Measurements from ENCODE around the gene MYB.
A peak's percentile ranks its signal among the peaks of the same experiment; 100 is the strongest.

The MYB gene

DNA sequence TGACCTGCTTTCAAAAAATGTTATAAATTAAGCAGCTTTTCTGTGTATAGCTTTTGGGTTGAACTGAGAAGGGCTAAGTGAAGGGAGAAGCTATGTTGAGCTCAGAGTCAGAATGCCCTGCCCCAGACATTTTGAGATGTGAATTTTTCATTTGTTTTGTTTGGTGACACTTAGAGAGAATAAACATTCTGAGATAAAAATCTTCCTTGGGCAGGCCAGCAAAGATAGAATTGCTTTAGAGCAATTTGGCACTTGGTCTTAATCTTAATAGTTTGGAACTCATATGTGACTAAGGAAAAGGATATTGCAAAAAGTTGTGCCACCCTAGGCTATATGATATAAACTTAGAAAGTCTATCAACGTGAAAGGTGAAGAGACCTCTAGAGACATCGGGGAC, 30.2 kb downstream of the MYB start:
- Mint-ChIP-seq H3K27ac (peak overlapping the region; percentile 87), H3K4me1 (ENCODE audit: low read depth) (peaks cover 40% of the 10 kb centered on the region), H3K27me3 (ENCODE audit: low read depth) (no peaks in the 10 kb centered on the region), H3K4me3 (peak overlapping the region; percentile 71), H3K36me3 (ENCODE audit: low read depth) (peaks cover 59% of the 10 kb centered on the region), H3K9me3 (no peaks in the 10 kb centered on the region)
- DNase-seq (ENCODE audit: low spot score), result no peak

DNA sequence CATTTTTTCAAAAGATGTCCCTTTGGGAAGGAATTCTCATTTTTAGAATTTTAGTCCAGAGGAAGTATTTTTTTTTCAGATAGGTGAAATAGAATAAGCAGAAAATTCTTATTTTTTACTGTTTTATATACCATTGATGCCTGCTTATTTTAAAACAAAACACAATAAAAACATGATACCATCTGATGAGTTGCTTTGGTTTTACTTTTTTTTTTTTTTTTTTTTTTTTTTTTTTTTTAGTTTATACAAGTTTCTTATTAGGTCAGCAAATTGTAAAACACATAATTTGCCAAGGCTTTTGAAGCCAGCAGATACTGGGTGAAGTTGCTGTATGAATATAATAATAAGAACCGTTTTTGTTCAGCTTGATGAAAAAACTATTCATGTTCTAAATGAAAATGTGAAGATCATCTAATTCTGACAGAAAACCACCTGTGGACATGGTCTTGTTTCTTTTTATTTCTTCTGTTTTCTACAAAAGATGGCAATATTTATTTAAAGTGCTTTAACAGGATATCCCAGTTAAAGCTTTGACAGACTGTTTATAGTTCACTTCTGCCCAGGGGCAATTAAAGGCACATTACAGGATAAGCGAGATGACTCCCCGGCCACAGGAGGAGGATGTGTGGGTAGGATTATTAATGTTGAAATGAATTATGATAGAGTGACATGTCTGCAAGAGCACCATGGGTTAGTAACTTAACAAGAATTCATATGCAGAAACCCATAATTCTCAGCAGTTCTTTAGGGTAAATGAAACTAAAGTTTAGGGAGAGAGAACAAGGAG, 31.1 kb downstream of the MYB start:
- no peak for DNase-seq (ENCODE audit: low spot score)
- Mint-ChIP-seq H3K36me3 (ENCODE audit: low read depth) (peaks cover 61% of the 10 kb centered on the region), H3K4me1 (ENCODE audit: low read depth) (peaks cover 40% of the 10 kb centered on the region), H3K27ac (peak overlapping the region; percentile 88), H3K9me3 (no peaks in the 10 kb centered on the region), H3K4me3 (peak overlapping the region; percentile 71), H3K27me3 (ENCODE audit: low read depth) (no peaks in the 10 kb centered on the region)

DNA sequence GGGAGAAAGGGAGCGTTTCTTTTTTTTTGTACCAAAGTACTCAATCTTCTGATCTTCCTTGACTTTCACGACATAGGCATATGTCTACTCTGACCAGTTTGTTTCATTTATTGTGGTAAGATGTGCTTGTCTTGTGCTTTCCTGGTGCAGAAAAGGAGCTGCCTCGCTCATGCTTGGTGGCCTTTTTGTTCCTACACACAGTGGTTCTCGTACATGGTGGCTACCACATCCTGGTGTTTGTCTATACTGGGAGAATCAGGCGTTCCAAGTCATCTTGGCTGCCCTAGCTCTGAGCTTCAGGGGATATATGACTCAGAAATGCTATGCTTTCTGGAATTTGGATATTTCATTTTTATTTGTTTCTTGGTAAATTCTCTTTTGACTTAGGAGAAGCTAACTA, 31.8 kb downstream of the MYB start:
- H3K27ac Mint-ChIP-seq, result peak overlapping the region; percentile 88
- peaks cover 42% of the 10 kb centered on the region for H3K4me1 Mint-ChIP-seq (ENCODE audit: low read depth)
- H3K27me3 Mint-ChIP-seq (ENCODE audit: low read depth), result no peaks in the 10 kb centered on the region
- peak; percentile 31 for DNase-seq (ENCODE audit: low spot score)
- peaks cover 64% of the 10 kb centered on the region for H3K36me3 Mint-ChIP-seq (ENCODE audit: low read depth)
- peak overlapping the region; percentile 71 for H3K4me3 Mint-ChIP-seq
- H3K9me3 Mint-ChIP-seq, result no peaks in the 10 kb centered on the region

DNA sequence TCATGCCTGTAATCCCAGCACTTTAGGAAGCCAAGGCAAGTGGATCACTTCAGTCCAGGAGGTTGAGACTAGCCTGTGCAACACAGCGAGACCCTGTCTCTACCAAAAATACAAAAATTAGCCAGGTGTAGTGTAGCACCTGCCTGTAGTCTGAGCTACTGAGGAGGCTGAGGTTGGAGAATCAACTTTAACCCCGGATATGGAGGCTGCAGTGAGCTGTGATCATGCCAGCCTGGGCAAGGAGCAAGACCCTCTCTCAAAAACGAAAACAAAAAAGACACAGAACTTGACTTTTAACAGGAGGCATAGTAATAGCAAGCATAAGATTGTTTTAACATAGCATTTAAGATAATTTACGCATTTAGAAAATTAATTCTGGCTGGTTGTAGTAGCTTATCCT, 32.5 kb downstream of the MYB start:
- H3K36me3 Mint-ChIP-seq (ENCODE audit: low read depth), result peaks cover 64% of the 10 kb centered on the region
- H3K4me1 Mint-ChIP-seq (ENCODE audit: low read depth), result peaks cover 42% of the 10 kb centered on the region
- DNase-seq (ENCODE audit: low spot score), result no peak
- H3K27me3 Mint-ChIP-seq (ENCODE audit: low read depth), result no peaks in the 10 kb centered on the region
- H3K4me3 Mint-ChIP-seq, result no peak overlapping the region
- H3K27ac Mint-ChIP-seq, result peak overlapping the region; percentile 51
- no peaks in the 10 kb centered on the region for H3K9me3 Mint-ChIP-seq

DNA sequence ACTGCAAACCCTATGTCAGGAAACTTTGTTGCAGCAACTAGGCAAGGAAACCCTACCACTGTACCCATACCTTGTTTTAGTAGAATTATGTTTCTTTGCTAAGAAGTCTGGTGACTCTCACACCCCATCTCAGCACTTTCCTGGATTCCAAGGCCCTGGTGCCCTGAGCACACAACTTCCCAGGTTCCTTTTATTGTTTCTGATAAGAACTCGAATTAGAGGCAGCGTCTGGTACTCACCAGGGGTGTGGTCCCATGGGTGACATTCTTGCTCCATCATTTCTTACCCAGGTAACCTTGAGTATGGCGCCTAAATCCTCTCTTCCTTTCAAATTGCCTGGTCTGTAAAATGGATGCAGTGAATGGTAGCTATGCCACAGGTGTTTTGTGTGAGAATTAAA, 34.1 kb downstream of the MYB start:
- DNase-seq (ENCODE audit: low spot score), result no peak
- Mint-ChIP-seq H3K27me3 (ENCODE audit: low read depth) (no peaks in the 10 kb centered on the region), H3K4me3 (no peak overlapping the region), H3K9me3 (no peaks in the 10 kb centered on the region), H3K36me3 (ENCODE audit: low read depth) (peaks cover 65% of the 10 kb centered on the region), H3K27ac (peak overlapping the region; percentile 78), H3K4me1 (ENCODE audit: low read depth) (peaks cover 27% of the 10 kb centered on the region)

DNA sequence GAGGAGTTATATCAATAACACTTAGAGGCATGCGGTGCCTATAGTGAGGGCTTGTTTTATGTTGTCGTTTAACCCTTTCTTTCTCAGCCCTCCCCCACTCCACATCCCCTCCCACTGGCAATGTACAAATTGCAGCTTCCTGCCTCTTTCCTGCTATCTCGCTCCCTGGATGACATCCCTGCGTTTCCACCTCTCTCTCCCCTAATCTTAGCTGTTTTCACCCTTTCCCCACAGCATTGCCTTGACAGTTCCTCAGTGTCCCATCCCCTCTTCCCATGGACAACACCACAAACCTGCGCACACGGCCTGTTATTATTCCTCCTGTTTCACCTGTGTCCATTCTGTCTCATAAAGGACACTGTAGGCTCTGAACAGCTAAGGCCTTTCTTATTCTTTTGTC, 34.5 kb downstream of the MYB start:
- peaks cover 61% of the 10 kb centered on the region for H3K36me3 Mint-ChIP-seq (ENCODE audit: low read depth)

DNA sequence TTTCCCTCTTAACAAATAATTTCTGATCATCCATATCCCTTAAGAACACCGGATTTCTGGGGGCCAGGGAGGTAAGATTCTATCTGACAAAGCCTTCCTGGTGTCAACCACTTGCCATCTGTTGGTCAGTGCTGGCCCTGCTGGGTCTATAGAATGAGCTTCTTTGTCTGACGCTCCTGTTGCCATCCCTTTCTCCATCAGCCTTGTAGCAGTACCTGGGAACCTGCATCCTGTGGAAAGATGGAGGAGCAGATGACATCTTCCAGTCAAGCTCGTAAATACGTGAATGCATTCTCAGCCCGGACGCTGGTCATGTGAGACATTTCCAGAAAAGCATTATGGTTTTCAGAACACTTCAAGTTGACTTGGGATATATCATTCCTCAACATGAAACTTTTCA, 36.6 kb downstream of the MYB start:
- H3K36me3 Mint-ChIP-seq (ENCODE audit: low read depth), result peaks cover 48% of the 10 kb centered on the region
- no peak for DNase-seq (ENCODE audit: low spot score)
- H3K27me3 Mint-ChIP-seq (ENCODE audit: low read depth), result no peaks in the 10 kb centered on the region
- H3K4me3 Mint-ChIP-seq, result no peak overlapping the region
- H3K4me1 Mint-ChIP-seq (ENCODE audit: low read depth), result peaks cover 13% of the 10 kb centered on the region
- no peaks in the 10 kb centered on the region for H3K9me3 Mint-ChIP-seq
- no peak overlapping the region for H3K27ac Mint-ChIP-seq

More for the DNA sequence above, 34.5 kb downstream of the MYB start:
- peaks cover 24% of the 10 kb centered on the region for H3K4me1 Mint-ChIP-seq (ENCODE audit: low read depth)
- H3K4me3 Mint-ChIP-seq, result no peak overlapping the region
- no peaks in the 10 kb centered on the region for H3K27me3 Mint-ChIP-seq (ENCODE audit: low read depth)
- DNase-seq (ENCODE audit: low spot score), result no peak
- no peaks in the 10 kb centered on the region for H3K9me3 Mint-ChIP-seq
- H3K27ac Mint-ChIP-seq, result peak overlapping the region; percentile 78

DNA sequence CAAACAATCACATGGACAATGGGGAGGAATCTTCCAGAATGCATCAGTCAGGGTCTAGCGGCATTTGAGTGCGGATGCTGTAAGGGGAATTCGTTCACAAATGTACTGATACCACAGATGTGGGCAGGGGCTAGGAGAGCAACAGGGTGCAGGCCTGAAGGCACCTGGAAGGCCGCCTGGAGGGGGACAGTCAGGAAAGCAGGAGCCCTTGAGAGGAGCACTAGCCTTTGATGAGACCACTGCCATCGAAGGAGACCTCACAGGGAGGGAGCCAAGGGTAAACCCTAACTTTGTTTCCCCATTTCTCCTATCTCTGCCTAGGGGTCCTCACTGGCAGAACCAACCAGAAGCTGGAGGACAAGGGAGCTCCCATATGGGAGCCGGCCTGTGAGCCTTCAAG, 38.2 kb downstream of the MYB start:
- Mint-ChIP-seq H3K36me3 (ENCODE audit: low read depth) (peaks cover 47% of the 10 kb centered on the region), H3K27me3 (ENCODE audit: low read depth) (no peaks in the 10 kb centered on the region), H3K4me1 (ENCODE audit: low read depth) (peaks cover 16% of the 10 kb centered on the region), H3K4me3 (no peak overlapping the region), H3K27ac (no peak overlapping the region), H3K9me3 (no peaks in the 10 kb centered on the region)
- no peak for DNase-seq (ENCODE audit: low spot score)

DNA sequence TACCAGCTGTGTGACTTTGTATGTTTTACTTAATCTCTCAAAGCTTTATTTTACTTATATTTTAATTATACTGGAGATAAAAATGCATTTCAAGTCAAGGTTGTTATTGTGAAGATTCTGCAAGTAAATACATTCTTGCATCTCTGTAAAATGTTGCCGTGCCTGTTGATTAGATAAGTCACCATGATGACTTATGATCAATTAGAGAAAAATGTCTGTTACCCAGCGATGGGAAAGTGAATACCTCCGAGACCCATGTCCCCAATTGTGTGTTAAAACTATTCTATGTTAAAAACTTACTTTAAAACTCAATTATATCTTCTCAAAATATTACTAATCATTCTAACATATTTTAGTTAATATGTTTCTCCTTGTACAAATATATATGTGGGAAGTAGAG, 39.9 kb downstream of the MYB start:
- H3K36me3 Mint-ChIP-seq (ENCODE audit: low read depth), result peaks cover 39% of the 10 kb centered on the region
- H3K27ac Mint-ChIP-seq, result no peak overlapping the region

DNA sequence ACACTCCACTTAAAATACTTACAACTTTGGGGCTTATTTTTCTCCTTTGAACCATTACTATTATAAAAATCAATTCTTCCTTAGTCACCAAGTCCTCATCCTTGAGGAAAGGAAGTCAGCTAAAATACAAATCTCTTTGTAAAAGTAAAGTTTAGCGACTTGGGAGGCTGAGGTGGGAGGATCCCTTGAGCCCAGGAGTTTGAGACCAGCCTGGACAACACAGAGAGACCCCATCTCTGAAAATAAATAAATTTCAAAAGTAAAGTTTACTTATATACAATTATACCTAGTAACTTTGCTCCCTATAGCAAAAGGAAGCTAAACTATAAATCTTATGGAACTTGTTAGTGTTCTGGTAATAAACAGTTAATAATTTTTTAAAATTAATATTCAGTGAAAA, 40.4 kb downstream of the MYB start:
- no peak overlapping the region for H3K27ac Mint-ChIP-seq
- DNase-seq (ENCODE audit: low spot score), result no peak
- H3K36me3 Mint-ChIP-seq (ENCODE audit: low read depth), result peaks cover 38% of the 10 kb centered on the region
- peaks cover 16% of the 10 kb centered on the region for H3K4me1 Mint-ChIP-seq (ENCODE audit: low read depth)
- H3K27me3 Mint-ChIP-seq (ENCODE audit: low read depth), result no peaks in the 10 kb centered on the region
- H3K4me3 Mint-ChIP-seq, result no peak overlapping the region
- no peaks in the 10 kb centered on the region for H3K9me3 Mint-ChIP-seq

More for the DNA sequence above, 39.9 kb downstream of the MYB start:
- Mint-ChIP-seq H3K27me3 (ENCODE audit: low read depth) (no peaks in the 10 kb centered on the region), H3K4me1 (ENCODE audit: low read depth) (peaks cover 16% of the 10 kb centered on the region), H3K4me3 (no peak overlapping the region), H3K9me3 (no peaks in the 10 kb centered on the region)
- no peak for DNase-seq (ENCODE audit: low spot score)

DNA sequence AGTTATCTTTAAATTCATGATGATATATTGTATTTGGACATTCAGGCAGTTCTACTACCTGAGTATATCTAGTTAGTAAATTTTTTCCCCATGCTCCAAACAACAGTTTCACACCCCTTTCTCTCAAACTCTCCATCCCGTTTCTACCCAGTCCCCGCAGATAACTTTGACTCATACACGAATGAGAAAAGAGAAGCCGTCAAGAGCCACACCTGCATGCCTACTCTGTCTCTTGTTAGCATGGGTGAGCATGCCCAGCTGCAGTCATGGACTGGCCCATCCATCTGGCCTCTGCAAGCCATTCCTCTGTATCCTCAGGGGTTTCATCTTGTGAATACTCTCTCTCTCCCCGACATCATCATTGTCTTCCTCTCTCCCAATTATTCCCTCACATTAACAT, 41.5 kb downstream of the MYB start:
- Mint-ChIP-seq H3K4me1 (ENCODE audit: low read depth) (peaks cover 23% of the 10 kb centered on the region), H3K27me3 (ENCODE audit: low read depth) (no peaks in the 10 kb centered on the region), H3K4me3 (no peak overlapping the region), H3K36me3 (ENCODE audit: low read depth) (peaks cover 27% of the 10 kb centered on the region), H3K27ac (peak overlapping the region; percentile 89), H3K9me3 (no peaks in the 10 kb centered on the region)
- DNase-seq (ENCODE audit: low spot score), result no peak

DNA sequence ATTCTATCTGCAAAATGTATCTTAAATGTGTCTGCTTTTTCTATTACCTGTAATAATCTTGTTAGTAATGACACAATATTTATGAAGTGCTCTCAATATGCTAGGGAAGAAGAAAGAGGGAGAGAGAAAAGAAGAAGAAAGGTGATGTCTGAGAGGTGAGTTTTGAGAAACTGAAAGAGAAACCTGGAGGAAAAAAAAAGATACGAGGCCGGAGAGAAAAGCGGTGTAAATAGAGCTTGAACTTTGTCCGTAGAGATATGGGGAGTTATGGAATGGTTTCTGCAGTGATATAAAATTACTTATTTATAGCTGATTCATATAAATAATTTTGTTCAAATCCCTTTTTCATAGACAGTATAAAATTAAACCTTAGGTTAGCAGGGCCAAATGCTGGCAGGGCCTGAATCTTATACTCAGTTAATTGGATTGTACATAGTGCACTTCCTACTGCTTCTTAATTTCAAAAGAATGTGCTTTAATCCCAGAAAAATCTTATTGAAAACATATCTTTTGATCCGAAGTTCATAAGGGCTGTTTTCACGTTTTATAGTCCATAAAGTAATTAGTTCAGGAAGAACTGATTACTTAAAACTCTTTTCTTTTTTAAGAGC, 43.0 kb downstream of the MYB start:
- no peaks in the 10 kb centered on the region for H3K9me3 Mint-ChIP-seq
- no peak for DNase-seq (ENCODE audit: low spot score)
- peaks cover 19% of the 10 kb centered on the region for H3K36me3 Mint-ChIP-seq (ENCODE audit: low read depth)
- H3K27ac Mint-ChIP-seq, result peak overlapping the region; percentile 89
- H3K4me3 Mint-ChIP-seq, result peak overlapping the region; percentile 78
- H3K4me1 Mint-ChIP-seq (ENCODE audit: low read depth), result peaks cover 30% of the 10 kb centered on the region
- no peaks in the 10 kb centered on the region for H3K27me3 Mint-ChIP-seq (ENCODE audit: low read depth)

DNA sequence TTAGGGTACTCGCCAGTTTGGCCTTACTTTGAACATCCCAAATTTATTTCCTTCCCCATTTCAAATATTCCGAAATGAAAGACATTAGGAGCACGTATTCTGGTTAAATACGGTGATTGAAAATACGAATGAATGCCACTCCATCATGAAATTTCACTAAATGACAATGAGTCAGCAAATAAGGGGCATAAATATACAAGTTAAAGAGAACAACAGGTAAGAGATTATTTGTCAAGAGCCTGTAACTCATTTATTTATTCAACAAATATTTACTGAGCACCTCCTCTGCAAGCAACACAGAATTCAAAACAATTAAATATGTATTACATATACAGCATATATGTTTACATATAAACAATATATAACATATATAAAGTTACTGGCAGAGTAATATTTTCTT, 44.8 kb downstream of the MYB start:
- Mint-ChIP-seq H3K27ac (no peak overlapping the region), H3K9me3 (no peaks in the 10 kb centered on the region), H3K36me3 (ENCODE audit: low read depth) (peaks cover 9% of the 10 kb centered on the region), H3K27me3 (ENCODE audit: low read depth) (no peaks in the 10 kb centered on the region), H3K4me3 (no peak overlapping the region), H3K4me1 (ENCODE audit: low read depth) (peaks cover 33% of the 10 kb centered on the region)
- DNase-seq (ENCODE audit: low spot score), result no peak

DNA sequence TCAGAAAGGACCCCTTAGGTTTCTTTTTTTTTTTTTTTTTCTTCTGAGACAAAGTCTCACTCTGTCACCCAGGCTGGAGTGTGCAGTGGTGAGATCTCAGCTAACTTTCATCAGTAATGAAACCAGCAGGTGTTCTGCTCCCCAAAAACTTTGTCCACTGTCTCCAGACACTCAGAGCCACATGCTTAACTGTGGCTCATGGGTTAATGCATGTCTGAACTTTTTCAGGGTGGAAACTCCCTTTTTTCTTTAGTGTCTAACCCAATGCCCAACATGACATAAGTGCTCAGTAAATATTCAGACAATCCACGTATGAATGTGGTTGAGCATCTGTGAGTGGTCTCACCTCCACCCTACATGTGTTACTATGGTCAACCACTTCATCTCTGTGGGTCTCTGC, 45.4 kb downstream of the MYB start:
- Mint-ChIP-seq H3K36me3 (ENCODE audit: low read depth) (peaks cover 9% of the 10 kb centered on the region), H3K4me3 (no peak overlapping the region), H3K27ac (no peak overlapping the region), H3K4me1 (ENCODE audit: low read depth) (peaks cover 38% of the 10 kb centered on the region), H3K9me3 (no peaks in the 10 kb centered on the region), H3K27me3 (ENCODE audit: low read depth) (no peaks in the 10 kb centered on the region)
- no peak for DNase-seq (ENCODE audit: low spot score)

All from T-helper 2 cell treated with Interferon-gamma antibody and Interleukin-4, amounts not matched to agents 5 μg/mL and 100 μg/mL, for 36 hours (primary cell).